Stimulated activated CD4-positive, alpha-beta T cell treated with anti-CD3 and anti-CD28 coated beads, Interleukin-4, amount 100 ng/mL, for 4 hours (primary cell): Measurements from ENCODE around the gene MEGF6.

Source experiments
- DNase-seq, 2 experiments: peaks; one replicate each; pipeline ENCODE4 v3.0.0-alpha.2; 2020

Gene MEGF6

GRCh38 chr1:3568815-3569435 lies 42.4 kb downstream of the MEGF6 start:
- DNase-seq: no peak

GRCh38 chr1:3566951-3567804 lies 44.1 kb downstream of the MEGF6 start:
- DNase-seq: no peak

- DNase-seq: no peak
Measured at GRCh38 chr1:3566003-3566885, 45.1 kb downstream of the MEGF6 start.

- DNase-seq: peak; percentile 6 to 31
Measured at GRCh38 chr1:3564921-3565831, 46.1 kb downstream of the MEGF6 start.

- DNase-seq: no peak
Measured at GRCh38 chr1:3563610-3564009, 47.7 kb downstream of the MEGF6 start.

- no peak for DNase-seq
Measured at GRCh38 chr1:3563125-3563524, 48.2 kb downstream of the MEGF6 start.

- DNase-seq: no peak
Measured at GRCh38 chr1:3562712-3563111, 48.6 kb downstream of the MEGF6 start.

- DNase-seq: no peak
Measured at GRCh38 chr1:3561702-3562101, 49.6 kb downstream of the MEGF6 start.

GRCh38 chr1:3560981-3561380 lies 50.3 kb downstream of the MEGF6 start:
- no peak for DNase-seq

GRCh38 chr1:3560251-3560871 lies 50.9 kb downstream of the MEGF6 start:
- no peak for DNase-seq

GRCh38 chr1:3558036-3558726 lies 53.1 kb downstream of the MEGF6 start:
- DNase-seq: no peak

- DNase-seq: no peak
Measured at GRCh38 chr1:3557366-3557765, 53.9 kb downstream of the MEGF6 start.

- no peak for DNase-seq
Measured at GRCh38 chr1:3556336-3556735, 55.0 kb downstream of the MEGF6 start.

- DNase-seq: no peak
Measured at GRCh38 chr1:3555131-3555920, 56.0 kb downstream of the MEGF6 start.

- DNase-seq: no peak
Measured at GRCh38 chr1:3553940-3554223, 57.4 kb downstream of the MEGF6 start.

- DNase-seq: no peak
Measured at GRCh38 chr1:3553166-3553939, 58.0 kb downstream of the MEGF6 start.

- no peak for DNase-seq
Measured at GRCh38 chr1:3552751-3553150, 58.6 kb downstream of the MEGF6 start.

GRCh38 chr1:3552176-3552575 lies 59.1 kb downstream of the MEGF6 start:
- no peak for DNase-seq

GRCh38 chr1:3551711-3552110 lies 59.6 kb downstream of the MEGF6 start:
- no peak for DNase-seq

- DNase-seq: no peak
Measured at GRCh38 chr1:3551290-3551678, 60.0 kb downstream of the MEGF6 start.
